B cell (primary cell): ENCODE measurements around the gene ADIG.

ENCODE experiments used
- EZH2 ChIP-seq: IDR thresholded peaks from 2 replicates; pipeline ENCODE4 v1.6.1; 2012; ENCODE audit warnings: borderline replicate concordance, low read depth, mild to moderate bottlenecking, moderate library complexity, low read length; ENCODE audit not compliant: insufficient read depth, poor library complexity, severe bottlenecking
- TF ChIP-seq, protein P1 (sequence below): fragments of 200-600 bp; IDR thresholded peaks from one replicate; pipeline ENCODE4 v1.8.0; 2022; ENCODE audit warnings: antibody characterized with exemption, mild to moderate bottlenecking

DNA sequence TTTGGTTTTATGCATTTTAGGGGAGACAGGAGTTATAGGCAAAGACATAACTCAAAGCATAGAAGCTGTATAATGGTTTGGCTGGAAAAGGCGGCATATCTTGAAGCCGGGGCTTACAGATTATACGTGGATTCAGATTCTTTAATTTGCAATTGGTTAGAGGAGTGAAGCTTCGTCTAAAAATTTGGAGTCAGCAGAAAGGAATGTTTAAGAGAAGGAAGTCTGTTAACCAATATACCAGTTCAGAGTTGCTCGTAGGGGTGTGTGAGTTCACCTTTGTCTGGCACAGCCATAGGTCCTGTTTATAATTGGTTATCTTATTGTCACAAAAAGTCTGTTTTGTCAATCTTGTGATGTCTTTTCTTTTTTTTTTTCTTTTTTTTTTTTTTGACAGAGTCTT lies 29.5 kb downstream of the ADIG start:
- TF ChIP-seq EZH2: no peak
- TF ChIP-seq, protein P1, sequence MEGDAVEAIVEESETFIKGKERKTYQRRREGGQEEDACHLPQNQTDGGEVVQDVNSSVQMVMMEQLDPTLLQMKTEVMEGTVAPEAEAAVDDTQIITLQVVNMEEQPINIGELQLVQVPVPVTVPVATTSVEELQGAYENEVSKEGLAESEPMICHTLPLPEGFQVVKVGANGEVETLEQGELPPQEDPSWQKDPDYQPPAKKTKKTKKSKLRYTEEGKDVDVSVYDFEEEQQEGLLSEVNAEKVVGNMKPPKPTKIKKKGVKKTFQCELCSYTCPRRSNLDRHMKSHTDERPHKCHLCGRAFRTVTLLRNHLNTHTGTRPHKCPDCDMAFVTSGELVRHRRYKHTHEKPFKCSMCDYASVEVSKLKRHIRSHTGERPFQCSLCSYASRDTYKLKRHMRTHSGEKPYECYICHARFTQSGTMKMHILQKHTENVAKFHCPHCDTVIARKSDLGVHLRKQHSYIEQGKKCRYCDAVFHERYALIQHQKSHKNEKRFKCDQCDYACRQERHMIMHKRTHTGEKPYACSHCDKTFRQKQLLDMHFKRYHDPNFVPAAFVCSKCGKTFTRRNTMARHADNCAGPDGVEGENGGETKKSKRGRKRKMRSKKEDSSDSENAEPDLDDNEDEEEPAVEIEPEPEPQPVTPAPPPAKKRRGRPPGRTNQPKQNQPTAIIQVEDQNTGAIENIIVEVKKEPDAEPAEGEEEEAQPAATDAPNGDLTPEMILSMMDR: no peak
